K562 (cell line): ENCODE measurements around the gene TMEM181. TPM values are rescaled to one million over a fixed set of nuclear protein-coding genes. Genes with fewer than 3 reads are reported as not detected.

Experiments used
- BCOR ChIP-seq: fragments of 450-650 bp; IDR thresholded peaks from 2 replicates; pipeline ENCODE4 v1.6.1; 2016
- EP300 ChIP-seq: IDR thresholded peaks from 2 replicates; pipeline ENCODE4 v1.6.1; 2012; ENCODE audit warnings: low read length, improper control_type of control experiment
- ETS2 ChIP-seq: IDR thresholded peaks from 2 replicates; pipeline ENCODE4 v1.6.1; 2016; ENCODE audit warnings: borderline replicate concordance, missing genetic modification characterization, mild to moderate bottlenecking, moderate library complexity, missing compliant biosample characterization; ENCODE audit not compliant: poor library complexity, severe bottlenecking
- ETV6 ChIP-seq, 3 experiments: fragments of 150-350 bp in 1 of 3; sonication (generic) in 1 of 3; formaldehyde crosslinking in 1 of 3; IDR thresholded peaks; 2 replicates each; pipeline versions ENCODE4 v1.6.1 to v1.8.0; 2014 to 2022; ENCODE audit warnings: borderline replicate concordance in 2 of 3, low read depth in 2 of 3, antibody characterized with exemption in 1 of 3, low read length in 1 of 3, mild to moderate bottlenecking in 1 of 3, missing genetic modification reagents in 1 of 3
- HIVEP1 ChIP-seq: fragments of 250-450 bp; sonication (Bioruptor Pico); IDR thresholded peaks from 2 replicates; pipeline ENCODE4 v1.4.0; 2020; ENCODE audit warnings: mild to moderate bottlenecking
- KDM5B ChIP-seq: fragments of 200-600 bp; sonication (generic); IDR thresholded peaks from 2 replicates; pipeline ENCODE4 v1.6.1; 2012; ENCODE audit warnings: low read depth, mild to moderate bottlenecking, moderate library complexity, low read length, control low read depth, inconsistent platforms; ENCODE audit not compliant: insufficient replicate concordance
- MBD2 ChIP-seq: sonication (generic); IDR thresholded peaks from 2 replicates; pipeline ENCODE4 v1.6.1; 2016; ENCODE audit warnings: low read depth, borderline replicate concordance
- NFXL1 ChIP-seq: fragments of 450-650 bp; formaldehyde crosslinking; IDR thresholded peaks from 2 replicates; pipeline ENCODE4 v1.4.0; 2021; ENCODE audit warnings: mild to moderate bottlenecking
- RB1 ChIP-seq: fragments of 450-650 bp; IDR thresholded peaks from 2 replicates; pipeline ENCODE4 v1.6.1; 2017; ENCODE audit warnings: low read depth, mild to moderate bottlenecking
- RBFOX2 ChIP-seq: fragments of 200-400 bp; formaldehyde crosslinking; IDR thresholded peaks from 2 replicates; pipeline ENCODE4 v1.6.1; 2017; ENCODE audit warnings: low read depth, mild to moderate bottlenecking, low read length, moderate library complexity
- RFX1 ChIP-seq: fragments of 450-650 bp; IDR thresholded peaks from 2 replicates; pipeline ENCODE4 v1.6.1; 2016; ENCODE audit warnings: mild to moderate bottlenecking, moderate library complexity
- SAP30 ChIP-seq: fragments of 200-600 bp; sonication (generic); IDR thresholded peaks from 2 replicates; pipeline ENCODE4 v1.6.1; 2012; ENCODE audit warnings: borderline replicate concordance, low read depth, mild to moderate bottlenecking, moderate library complexity, low read length, control low read depth, inconsistent platforms; ENCODE audit not compliant: insufficient read depth, poor library complexity, severe bottlenecking
- SIRT6 ChIP-seq: IDR thresholded peaks from one replicate; pipeline ENCODE4 v1.6.1; 2012; ENCODE audit warnings: low read depth, mild to moderate bottlenecking, control low read depth, inconsistent platforms, low read length, moderate library complexity
- U2AF1 ChIP-seq: fragments of 200-400 bp; formaldehyde crosslinking; optimal IDR thresholded peaks from 2 replicates; pipeline ENCODE3; 2017; ENCODE audit warnings: mild to moderate bottlenecking, low read depth, low read length, moderate library complexity
- YY1 ChIP-seq, 3 experiments: IDR thresholded peaks; 2 replicates each; pipeline ENCODE4 v1.6.1; 2011; ENCODE audit warnings: low read length in 2 of 3, mild to moderate bottlenecking in 2 of 3, moderate library complexity in 2 of 3, borderline replicate concordance in 1 of 3, control low read depth in 1 of 3, low read depth in 1 of 3; ENCODE audit not compliant: insufficient read depth in 3 of 3, insufficient replicate concordance in 2 of 3, control insufficient read depth in 1 of 3, insufficient read length in 1 of 3; ENCODE audit errors: extremely low read depth in 1 of 3
- ZBED1 ChIP-seq: IDR thresholded peaks from 2 replicates; pipeline ENCODE4 v1.6.1; 2014
- ZBTB7A ChIP-seq: IDR thresholded peaks from 2 replicates; pipeline ENCODE4 v1.6.1; 2011; ENCODE audit warnings: low read depth, mild to moderate bottlenecking, low read length, moderate library complexity, borderline replicate concordance; ENCODE audit not compliant: control insufficient read depth
- ZNF140 ChIP-seq: fragments of 250-450 bp; sonication (Bioruptor Pico); IDR thresholded peaks from 2 replicates; pipeline ENCODE4 v1.8.0; 2021; ENCODE audit warnings: moderate library complexity, mild to moderate bottlenecking, inconsistent platforms
- ZNF253 ChIP-seq: fragments of 250-450 bp; sonication (Bioruptor Pico); conservative IDR thresholded peaks from 2 replicates; pipeline ENCODE4 v1.6.1; 2021; ENCODE audit warnings: mild to moderate bottlenecking
- polyA plus RNA-seq, 8 experiments: library from polyadenylated mRNA; depleted of rRNA in 4 of 8; stranded (reverse) in 5 of 8; unstranded in 3 of 8; fragments of >200 nt; fragmentation: Nextera tagmentation in 2 of 8; fragmentation: Illumina TruSeq in 1 of 8; extraction: Ambion mirVana in 2 of 8; extraction: Trizol in 1 of 8; gene quantifications; 2 replicates each; pipeline versions ENCODE4 v1.2.1 to v1.2.3, GENCODE V29; 2011 to 2014; ENCODE audit warnings: inconsistent platforms in 1 of 8, missing spikeins in 1 of 8
- total RNA-seq, 7 experiments: library from RNA; depleted of rRNA in 6 of 7; stranded (reverse); fragments of >200 nt in 6 of 7; fragmentation: Illumina TruSeq in 2 of 7; extraction: Trizol in 2 of 7; gene quantifications; 2 replicates each; pipeline versions ENCODE4 v1.2.1 to v1.2.3, GENCODE V29; 2011 to 2021; ENCODE audit warnings: low replicate concordance in 1 of 7
- TF ChIP-seq, protein P1 (sequence below): fragments of 250-450 bp; sonication (Bioruptor Pico); IDR thresholded peaks from 2 replicates; pipeline ENCODE4 v1.8.0; 2021; ENCODE audit warnings: mild to moderate bottlenecking, moderate library complexity
- TF ChIP-seq, protein P2 (sequence below): sonication (generic); formaldehyde crosslinking; IDR thresholded peaks from 2 replicates; pipeline ENCODE4 v1.8.1; 2023; ENCODE audit warnings: mild to moderate bottlenecking, missing genetic modification reagents

TMEM181 gene
- total and polyA plus RNA-seq, 9 of the 15 experiments (the other 6 are each of a cell fraction or from before 2014, with no cell fraction given) = 5.6 to 27.2 (median 19.9) TPM

DNA sequence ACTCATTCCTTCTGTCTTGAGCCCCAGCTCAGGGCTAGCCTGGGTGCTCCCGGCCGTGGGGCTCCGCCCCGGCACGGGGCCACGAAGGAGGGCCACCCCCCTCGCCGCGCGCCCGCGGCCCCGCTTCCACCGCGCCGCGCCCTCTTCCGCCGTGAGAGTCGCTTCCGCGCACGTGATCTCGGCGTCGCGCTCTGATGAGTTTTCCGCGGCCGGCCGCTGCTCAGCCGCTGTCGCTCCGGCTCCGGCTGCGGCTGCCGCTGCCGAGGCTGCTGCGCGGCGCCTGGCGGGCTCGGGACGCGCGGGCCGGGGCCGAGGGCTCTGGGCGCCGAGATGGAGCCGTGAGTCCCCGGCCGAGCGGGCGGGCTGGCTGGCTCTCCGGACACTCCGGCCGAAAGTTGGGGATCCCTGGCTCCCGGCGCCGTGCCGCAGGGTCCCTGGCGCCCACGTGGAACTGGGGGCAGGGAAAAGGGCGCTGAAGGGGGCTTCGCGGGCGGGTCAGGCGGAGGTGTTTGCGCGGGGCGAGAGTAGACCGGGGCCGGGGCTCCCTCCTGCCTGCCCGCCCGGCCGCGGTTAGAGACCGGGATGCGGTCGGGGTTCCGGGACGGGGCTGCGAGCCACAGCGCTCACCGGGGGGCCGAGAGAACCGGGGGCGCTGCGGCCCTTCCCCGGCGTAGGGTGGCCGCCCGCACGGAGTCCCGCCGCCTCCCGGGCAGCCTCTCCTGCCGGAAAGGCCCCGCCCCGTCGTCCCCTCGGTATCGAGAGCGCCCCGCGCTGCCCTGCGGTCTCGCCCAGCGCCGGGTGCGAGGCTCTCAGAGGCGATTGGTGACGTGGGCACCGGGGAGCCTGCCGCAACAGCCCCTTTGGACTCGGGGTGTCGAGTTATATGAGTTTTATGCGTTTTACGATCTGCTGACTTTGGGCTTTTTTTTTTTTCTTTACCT lies at the start of gene TMEM181 (continued):
- TF ChIP-seq, protein P1, sequence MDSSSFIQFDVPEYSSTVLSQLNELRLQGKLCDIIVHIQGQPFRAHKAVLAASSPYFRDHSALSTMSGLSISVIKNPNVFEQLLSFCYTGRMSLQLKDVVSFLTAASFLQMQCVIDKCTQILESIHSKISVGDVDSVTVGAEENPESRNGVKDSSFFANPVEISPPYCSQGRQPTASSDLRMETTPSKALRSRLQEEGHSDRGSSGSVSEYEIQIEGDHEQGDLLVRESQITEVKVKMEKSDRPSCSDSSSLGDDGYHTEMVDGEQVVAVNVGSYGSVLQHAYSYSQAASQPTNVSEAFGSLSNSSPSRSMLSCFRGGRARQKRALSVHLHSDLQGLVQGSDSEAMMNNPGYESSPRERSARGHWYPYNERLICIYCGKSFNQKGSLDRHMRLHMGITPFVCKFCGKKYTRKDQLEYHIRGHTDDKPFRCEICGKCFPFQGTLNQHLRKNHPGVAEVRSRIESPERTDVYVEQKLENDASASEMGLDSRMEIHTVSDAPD (CRISPR knock-in tag) = no peak
- TF ChIP-seq ZNF140 (CRISPR knock-in tag) (no peak), MBD2 (peak; percentile 59; the same call in 1 of the 2 replicates), ZBTB7A (peak; percentile 72; the same call in 1 of the 2 replicates), RB1 (peak; percentile 95), ZBED1 (peak; percentile 74; the same call in 1 of the 2 replicates), RBFOX2 (peak; percentile 95), ZNF253 (no peak), U2AF1 (peak; percentile 70), ETV6 (IDR thresholded peaks at IDR 0.05; ENCODE audit: borderline replicate concordance in 1 of 2, low read depth in 2 of 2, low read length in 1 of 2) (no peak; a peak in 1 of 4 replicates), ETV6 (CRISPR knock-in tag; IDR thresholded peaks at IDR 0.05; ENCODE audit: borderline replicate concordance) (peak; percentile 79; the same call in 1 of the 2 replicates), EP300 (peak; percentile 36; the same call in 1 of the 2 replicates), HIVEP1 (no peak), BCOR (0 out of 2 replicates have a peak, but pooled peaks have one; percentile 8), ETS2 (tag) (peak; percentile 51), KDM5B (peak; percentile 83), SAP30 (peak; percentile 67), SIRT6 (no peak), RFX1 (no peak), YY1 (IDR thresholded peaks at IDR 0.05; ENCODE audit: borderline replicate concordance in 1 of 3, control insufficient read depth in 1 of 3, extremely low read depth in 1 of 3, insufficient read depth in 3 of 3, insufficient read length in 1 of 3, insufficient replicate concordance in 2 of 3, low read depth in 1 of 3, low read length in 2 of 3) (peak in 2 of 3 experiments; percentile 64 to 65), NFXL1 (CRISPR knock-in tag) (no peak)
- TF ChIP-seq, protein P2, sequence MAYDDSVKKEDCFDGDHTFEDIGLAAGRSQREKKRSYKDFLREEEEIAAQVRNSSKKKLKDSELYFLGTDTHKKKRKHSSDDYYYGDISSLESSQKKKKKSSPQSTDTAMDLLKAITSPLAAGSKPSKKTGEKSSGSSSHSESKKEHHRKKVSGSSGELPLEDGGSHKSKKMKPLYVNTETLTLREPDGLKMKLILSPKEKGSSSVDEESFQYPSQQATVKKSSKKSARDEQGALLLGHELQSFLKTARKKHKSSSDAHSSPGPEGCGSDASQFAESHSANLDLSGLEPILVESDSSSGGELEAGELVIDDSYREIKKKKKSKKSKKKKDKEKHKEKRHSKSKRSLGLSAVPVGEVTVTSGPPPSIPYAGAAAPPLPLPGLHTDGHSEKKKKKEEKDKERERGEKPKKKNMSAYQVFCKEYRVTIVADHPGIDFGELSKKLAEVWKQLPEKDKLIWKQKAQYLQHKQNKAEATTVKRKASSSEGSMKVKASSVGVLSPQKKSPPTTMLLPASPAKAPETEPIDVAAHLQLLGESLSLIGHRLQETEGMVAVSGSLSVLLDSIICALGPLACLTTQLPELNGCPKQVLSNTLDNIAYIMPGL (CRISPR knock-in tag) = peak; percentile 68; the same call in 1 of the 2 replicates
